GM19025 (cell line): ENCODE measurements around the gene NCKAP1.

ENCODE experiments used
- ATAC-seq: cut with Tn5 transposase; IDR thresholded peaks from one replicate; pipeline ENCODE4 v1.9.1; 2021; ENCODE audit warnings: mild to moderate bottlenecking, low read depth, moderate library complexity; ENCODE audit not compliant: unreplicated experiment

The NCKAP1 gene

GRCh38 chr2:182952741-182953450 is 85.4 kb downstream of the NCKAP1 start:
- no peak for ATAC-seq

- no peak for ATAC-seq
These were observed 86.2 kb downstream of the NCKAP1 start for GRCh38 chr2:182951948-182952663.

- no peak for ATAC-seq
These were observed 87.7 kb downstream of the NCKAP1 start for GRCh38 chr2:182950546-182950945.

GRCh38 chr2:182949572-182950189 is 88.6 kb downstream of the NCKAP1 start:
- ATAC-seq = no peak

GRCh38 chr2:182949052-182949451 is 89.2 kb downstream of the NCKAP1 start:
- no peak for ATAC-seq

- ATAC-seq = no peak
These were observed 91.3 kb downstream of the NCKAP1 start for GRCh38 chr2:182946958-182947369.

GRCh38 chr2:182943339-182943738 is 94.9 kb downstream of the NCKAP1 start:
- no peak for ATAC-seq

GRCh38 chr2:182942756-182943155 is 95.5 kb downstream of the NCKAP1 start:
- no peak for ATAC-seq

- no peak for ATAC-seq
These were observed 96.3 kb downstream of the NCKAP1 start for GRCh38 chr2:182941919-182942318.

- ATAC-seq = no peak
These were observed 97.0 kb downstream of the NCKAP1 start for GRCh38 chr2:182941121-182941722.

- ATAC-seq = no peak
These were observed 100.4 kb downstream of the NCKAP1 start for GRCh38 chr2:182937870-182938269.

- peak; percentile 93 for ATAC-seq
These were observed 104.6 kb downstream of the NCKAP1 start for GRCh38 chr2:182933629-182934028.

- ATAC-seq = no peak
These were observed 108.3 kb downstream of the NCKAP1 start for GRCh38 chr2:182929972-182930371.

- ATAC-seq = no peak
These were observed 114.0 kb downstream of the NCKAP1 start for GRCh38 chr2:182924306-182924705.

- no peak for ATAC-seq
These were observed 117.0 kb downstream of the NCKAP1 start for GRCh38 chr2:182921234-182921633.

GRCh38 chr2:182920631-182921056 is 117.6 kb downstream of the NCKAP1 start:
- no peak for ATAC-seq

GRCh38 chr2:182920089-182920488 is 118.2 kb downstream of the NCKAP1 start:
- ATAC-seq = no peak

- ATAC-seq = no peak
These were observed 119.2 kb downstream of the NCKAP1 start for GRCh38 chr2:182918961-182919652.

- no peak for ATAC-seq
These were observed 120.3 kb downstream of the NCKAP1 start for GRCh38 chr2:182917924-182918323.

GRCh38 chr2:182916417-182916816 is 121.8 kb downstream of the NCKAP1 start:
- no peak for ATAC-seq
